ENCODE measurements around the gene MAB21L4.

Gene MAB21L4

GRCh38 chr2:240906141-240906910 lies 10.4 kb upstream of the MAB21L4 start, which contains the start of gene CROCC2:
TSS of gene CROCC2 (plus strand) at chr2:240906336. CDS start at chr2:240906514, 178 bp downstream.
- Mint-ChIP-seq H3K27ac (no peak within 1 kb of the TSS), H3K36me3 (no peaks in the 10 kb centered on the region), H3K27me3 (no peaks in the 10 kb centered on the region), H3K4me1 (ENCODE audit: low read depth) (no peaks in the 10 kb centered on the region), H3K4me3 (no peak within 1 kb of the TSS), H3K9me3 (ENCODE audit: low read depth) (no peaks in the 10 kb centered on the region)

- no peak overlapping the region for H3K4me3 Mint-ChIP-seq
- H3K27me3 Mint-ChIP-seq: no peaks in the 10 kb centered on the region
- no peaks in the 10 kb centered on the region for H3K9me3 Mint-ChIP-seq (ENCODE audit: low read depth)
- no peaks in the 10 kb centered on the region for H3K36me3 Mint-ChIP-seq
- H3K27ac Mint-ChIP-seq: no peak overlapping the region
- H3K4me1 Mint-ChIP-seq (ENCODE audit: low read depth): no peaks in the 10 kb centered on the region
Measured at GRCh38 chr2:240905176-240905781, 9.3 kb upstream of the MAB21L4 start.

- no peak overlapping the region for H3K4me3 Mint-ChIP-seq
- no peaks in the 10 kb centered on the region for H3K27me3 Mint-ChIP-seq
- H3K4me1 Mint-ChIP-seq (ENCODE audit: low read depth): no peaks in the 10 kb centered on the region
- no peak overlapping the region for H3K27ac Mint-ChIP-seq
- H3K36me3 Mint-ChIP-seq: no peaks in the 10 kb centered on the region
- H3K9me3 Mint-ChIP-seq (ENCODE audit: low read depth): no peaks in the 10 kb centered on the region
Measured at GRCh38 chr2:240904216-240905175, 8.5 kb upstream of the MAB21L4 start.

GRCh38 chr2:240903191-240904060 lies 7.5 kb upstream of the MAB21L4 start:
- no peak overlapping the region for H3K27ac Mint-ChIP-seq

GRCh38 chr2:240902615-240903041 lies 6.7 kb upstream of the MAB21L4 start:
- no peaks in the 10 kb centered on the region for H3K4me1 Mint-ChIP-seq (ENCODE audit: low read depth)
- H3K36me3 Mint-ChIP-seq: no peaks in the 10 kb centered on the region
- H3K4me3 Mint-ChIP-seq: no peak overlapping the region
- no peaks in the 10 kb centered on the region for H3K9me3 Mint-ChIP-seq (ENCODE audit: low read depth)
- no peak overlapping the region for H3K27ac Mint-ChIP-seq
- no peaks in the 10 kb centered on the region for H3K27me3 Mint-ChIP-seq

More at GRCh38 chr2:240903191-240904060, 7.5 kb upstream of the MAB21L4 start:
- Mint-ChIP-seq H3K27me3 (no peaks in the 10 kb centered on the region), H3K9me3 (ENCODE audit: low read depth) (no peaks in the 10 kb centered on the region), H3K4me1 (ENCODE audit: low read depth) (no peaks in the 10 kb centered on the region), H3K36me3 (no peaks in the 10 kb centered on the region), H3K4me3 (no peak overlapping the region)

- no peaks in the 10 kb centered on the region for H3K36me3 Mint-ChIP-seq
- H3K4me3 Mint-ChIP-seq: no peak overlapping the region
- H3K27me3 Mint-ChIP-seq: no peaks in the 10 kb centered on the region
- no peak overlapping the region for H3K27ac Mint-ChIP-seq
- no peaks in the 10 kb centered on the region for H3K9me3 Mint-ChIP-seq (ENCODE audit: low read depth)
- no peaks in the 10 kb centered on the region for H3K4me1 Mint-ChIP-seq (ENCODE audit: low read depth)
Measured at GRCh38 chr2:240901986-240902614, 6.1 kb upstream of the MAB21L4 start.

GRCh38 chr2:240900141-240900860 lies 4.3 kb upstream of the MAB21L4 start:
- Mint-ChIP-seq H3K4me3 (no peak overlapping the region), H3K9me3 (ENCODE audit: low read depth) (no peaks in the 10 kb centered on the region), H3K27ac (no peak overlapping the region), H3K36me3 (no peaks in the 10 kb centered on the region), H3K4me1 (ENCODE audit: low read depth) (no peaks in the 10 kb centered on the region), H3K27me3 (no peaks in the 10 kb centered on the region)

- Mint-ChIP-seq H3K4me1 (ENCODE audit: low read depth) (no peaks in the 10 kb centered on the region), H3K36me3 (no peaks in the 10 kb centered on the region), H3K9me3 (ENCODE audit: low read depth) (no peaks in the 10 kb centered on the region), H3K27ac (no peak overlapping the region), H3K4me3 (no peak overlapping the region), H3K27me3 (no peaks in the 10 kb centered on the region)
Measured at GRCh38 chr2:240899468-240899865, 3.5 kb upstream of the MAB21L4 start.

- Mint-ChIP-seq H3K27me3 (no peaks in the 10 kb centered on the region), H3K27ac (no peak overlapping the region), H3K36me3 (no peaks in the 10 kb centered on the region), H3K4me3 (no peak overlapping the region), H3K9me3 (ENCODE audit: low read depth) (no peaks in the 10 kb centered on the region), H3K4me1 (ENCODE audit: low read depth) (no peaks in the 10 kb centered on the region)
Measured at GRCh38 chr2:240898731-240899467, 2.9 kb upstream of the MAB21L4 start.

GRCh38 chr2:240898108-240898730 lies 2.3 kb upstream of the MAB21L4 start:
- Mint-ChIP-seq H3K4me1 (ENCODE audit: low read depth) (peaks cover 4% of the 10 kb centered on the region), H3K4me3 (no peak overlapping the region), H3K27me3 (no peaks in the 10 kb centered on the region), H3K36me3 (no peaks in the 10 kb centered on the region), H3K9me3 (ENCODE audit: low read depth) (no peaks in the 10 kb centered on the region), H3K27ac (no peak overlapping the region)

GRCh38 chr2:240896871-240897692 lies 1.1 kb upstream of the MAB21L4 start:
- Mint-ChIP-seq H3K27ac (no peak overlapping the region), H3K4me3 (no peak overlapping the region), H3K36me3 (no peaks in the 10 kb centered on the region), H3K4me1 (ENCODE audit: low read depth) (peaks cover 4% of the 10 kb centered on the region), H3K27me3 (no peaks in the 10 kb centered on the region), H3K9me3 (ENCODE audit: low read depth) (no peaks in the 10 kb centered on the region)

GRCh38 chr2:240896394-240896793 lies 438 bp upstream of the MAB21L4 start:
- H3K27me3 Mint-ChIP-seq: no peaks in the 10 kb centered on the region
- H3K9me3 Mint-ChIP-seq (ENCODE audit: low read depth): no peaks in the 10 kb centered on the region
- no peaks in the 10 kb centered on the region for H3K36me3 Mint-ChIP-seq
- H3K4me3 Mint-ChIP-seq: no peak overlapping the region
- H3K27ac Mint-ChIP-seq: no peak overlapping the region
- H3K4me1 Mint-ChIP-seq (ENCODE audit: low read depth): peaks cover 4% of the 10 kb centered on the region
